WTC11 (cell line): Measurements from ENCODE around the gene ZBTB22. TPM values are rescaled to one million over a fixed set of nuclear protein-coding genes. Genes with fewer than 3 reads are reported as not detected.

ENCODE experiments used
- ATAC-seq: fragments of 200-7000 bp; cut with Tn5 transposase; 2 replicates; pipeline ENCODE4 v1.10.0; 2021; ENCODE audit warnings: mild to moderate bottlenecking, moderate library complexity
- CTCF ChIA-PET: fragments of 300-600 bp; sonication (Branson Sonifier 250); formaldehyde crosslinking; loops from one replicate; lab custom pipeline; 2021; ENCODE audit warnings: antibody characterized with exemption; lab: Charles Lee
- POLR2A ChIA-PET: fragments of 350-600 bp; sonication (Branson Sonifier 250); formaldehyde crosslinking; loops from one replicate; lab custom pipeline; 2021; ENCODE audit warnings: antibody characterized with exemption; lab: Charles Lee
- DNase-seq: peaks from one replicate; pipeline ENCODE4 v3.0.0; 2021; ENCODE audit warnings: low spot score
- H3K27ac Mint-ChIP-seq: 2 replicates; pipeline ENCODE4 v1.8.0; 2021; ENCODE audit warnings: mixed read lengths
- H3K27me3 Mint-ChIP-seq: 2 replicates; pipeline ENCODE4 v1.8.0; 2021; ENCODE audit warnings: low read depth, mild to moderate bottlenecking, moderate library complexity, mixed read lengths
- H3K36me3 Mint-ChIP-seq: 2 replicates; pipeline ENCODE4 v1.8.0; 2021; ENCODE audit warnings: mixed read lengths
- H3K4me1 Mint-ChIP-seq: 2 replicates; pipeline ENCODE4 v1.8.0; 2022; ENCODE audit warnings: mixed read lengths
- H3K4me3 Mint-ChIP-seq: 2 replicates; pipeline ENCODE4 v1.8.0; 2021; ENCODE audit warnings: mild to moderate bottlenecking, moderate library complexity, mixed read lengths
- H3K9me3 Mint-ChIP-seq: 2 replicates; pipeline ENCODE4 v1.8.0; 2021; ENCODE audit warnings: mixed read lengths
- ESRRA ChIP-seq: sonication (generic); formaldehyde crosslinking; IDR thresholded peaks from 2 replicates; pipeline ENCODE4 v1.8.1; 2022; ENCODE audit warnings: mild to moderate bottlenecking, missing genetic modification reagents, borderline replicate concordance
- MYBL2 ChIP-seq: sonication (generic); formaldehyde crosslinking; IDR thresholded peaks from 2 replicates; pipeline ENCODE4 v1.8.1; 2023; ENCODE audit warnings: mild to moderate bottlenecking, moderate library complexity, missing genetic modification reagents
- NFE2L1 ChIP-seq: sonication (generic); formaldehyde crosslinking; IDR thresholded peaks from 2 replicates; pipeline ENCODE4 v1.8.1; 2023; ENCODE audit warnings: missing genetic modification reagents
- NFYB ChIP-seq: sonication (generic); formaldehyde crosslinking; conservative IDR thresholded peaks from 2 replicates; pipeline ENCODE4 v1.8.0; 2022; ENCODE audit warnings: low read depth, missing genetic modification reagents
- RELA ChIP-seq: sonication (generic); formaldehyde crosslinking; IDR thresholded peaks from 2 replicates; pipeline ENCODE4 v1.8.1; 2022; ENCODE audit warnings: missing genetic modification reagents, mild to moderate bottlenecking, borderline replicate concordance
- TEAD1 ChIP-seq: sonication (generic); formaldehyde crosslinking; IDR thresholded peaks from 2 replicates; pipeline ENCODE4 v1.8.0; 2022; ENCODE audit warnings: mild to moderate bottlenecking, missing genetic modification reagents
- ZNF138 ChIP-seq: sonication (generic); formaldehyde crosslinking; conservative IDR thresholded peaks from 2 replicates; pipeline ENCODE4 v1.8.1; 2022; ENCODE audit warnings: mild to moderate bottlenecking, moderate library complexity, missing genetic modification reagents
- ZNF416 ChIP-seq: fragments of 250-450 bp; sonication (Bioruptor Pico); IDR thresholded peaks from 2 replicates; pipeline ENCODE4 v1.9.0; 2021; ENCODE audit warnings: mild to moderate bottlenecking, inconsistent platforms
- total RNA-seq: library from RNA; stranded (reverse); gene quantifications from 3 replicates; pipeline ENCODE4 v1.2.3, GENCODE V29; 2021
- TF ChIP-seq, protein P1 (sequence below): sonication (generic); formaldehyde crosslinking; IDR thresholded peaks from 2 replicates; pipeline ENCODE4 v1.8.0; 2023; ENCODE audit warnings: missing genetic modification reagents
- TF ChIP-seq, protein P2 (sequence below): sonication (generic); formaldehyde crosslinking; IDR thresholded peaks from 2 replicates; pipeline ENCODE4 v1.8.0; 2022; ENCODE audit warnings: mild to moderate bottlenecking, missing genetic modification reagents
- TF ChIP-seq, protein P3 (sequence below): sonication (generic); formaldehyde crosslinking; IDR thresholded peaks from 2 replicates; pipeline ENCODE4 v1.8.1; 2022; ENCODE audit warnings: mild to moderate bottlenecking, moderate library complexity, missing genetic modification reagents
- TF ChIP-seq, protein P4 (sequence below): sonication (generic); formaldehyde crosslinking; IDR thresholded peaks from 2 replicates; pipeline ENCODE4 v1.8.1; 2022; ENCODE audit warnings: mild to moderate bottlenecking, missing genetic modification reagents, moderate library complexity, borderline replicate concordance
- TF ChIP-seq, protein P5 (sequence below): fragments of 250-450 bp; sonication (Bioruptor Pico); IDR thresholded peaks from 2 replicates; pipeline ENCODE4 v1.8.0; 2021; ENCODE audit warnings: mild to moderate bottlenecking
- TF ChIP-seq, protein P6 (sequence below): sonication (generic); formaldehyde crosslinking; IDR thresholded peaks from 2 replicates; pipeline ENCODE4 v1.8.0; 2023; ENCODE audit warnings: mild to moderate bottlenecking, missing genetic modification reagents

The ZBTB22 gene
- total RNA-seq, 1 experiment from 2014 or later, result 11.6 TPM

DNA sequence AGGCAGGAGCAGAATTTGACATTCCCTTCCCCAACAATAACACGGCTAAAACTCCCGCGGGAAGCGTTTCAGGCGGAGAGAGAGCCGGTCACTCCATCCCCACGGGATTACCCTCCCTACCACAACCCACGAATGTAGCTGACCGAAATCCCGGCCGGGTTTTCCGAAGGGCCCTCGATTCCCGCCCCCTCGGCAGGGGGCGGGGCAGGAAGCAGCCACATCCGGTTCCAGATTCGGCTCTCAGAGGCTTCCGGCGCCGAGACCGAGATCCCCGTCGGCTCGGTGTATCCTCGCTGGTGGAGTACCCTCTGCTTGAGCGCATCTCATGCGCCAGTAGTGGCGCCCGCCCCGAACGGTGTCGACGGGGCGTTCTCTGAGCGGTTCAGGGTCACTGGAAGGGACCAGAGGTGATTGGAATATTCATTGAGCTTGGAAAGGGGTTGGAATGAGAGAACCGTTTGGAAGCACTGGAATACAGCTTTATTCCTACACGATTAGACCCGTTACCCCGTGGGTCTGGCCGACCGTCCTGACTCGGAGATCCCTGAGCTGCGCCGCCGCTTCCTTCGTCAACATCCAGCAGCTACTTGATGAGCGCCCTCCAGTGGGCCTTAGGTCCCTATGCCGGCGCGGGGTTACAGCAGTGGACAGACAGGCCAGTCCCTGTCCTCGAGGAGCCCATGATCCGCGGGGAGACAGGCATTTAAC is 18.2 kb downstream of the ZBTB22 start (continued):
- TF ChIP-seq, protein P1, sequence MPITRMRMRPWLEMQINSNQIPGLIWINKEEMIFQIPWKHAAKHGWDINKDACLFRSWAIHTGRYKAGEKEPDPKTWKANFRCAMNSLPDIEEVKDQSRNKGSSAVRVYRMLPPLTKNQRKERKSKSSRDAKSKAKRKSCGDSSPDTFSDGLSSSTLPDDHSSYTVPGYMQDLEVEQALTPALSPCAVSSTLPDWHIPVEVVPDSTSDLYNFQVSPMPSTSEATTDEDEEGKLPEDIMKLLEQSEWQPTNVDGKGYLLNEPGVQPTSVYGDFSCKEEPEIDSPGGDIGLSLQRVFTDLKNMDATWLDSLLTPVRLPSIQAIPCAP (CRISPR knock-in tag), result no peak
- TF ChIP-seq ZNF138 (CRISPR knock-in tag) (no peak), MYBL2 (CRISPR knock-in tag) (0 out of 2 replicates have a peak, but pooled peaks have one; percentile 52), NFYB (no peak), RELA (CRISPR knock-in tag) (peak; percentile 77; the same call in 1 of the 2 replicates), NFE2L1 (CRISPR knock-in tag) (no peak; the same call in 1 of the 2 replicates), ZNF416 (CRISPR knock-in tag) (no peak), ESRRA (peak; percentile 31; the same call in 1 of the 2 replicates)
- TF ChIP-seq, protein P2, sequence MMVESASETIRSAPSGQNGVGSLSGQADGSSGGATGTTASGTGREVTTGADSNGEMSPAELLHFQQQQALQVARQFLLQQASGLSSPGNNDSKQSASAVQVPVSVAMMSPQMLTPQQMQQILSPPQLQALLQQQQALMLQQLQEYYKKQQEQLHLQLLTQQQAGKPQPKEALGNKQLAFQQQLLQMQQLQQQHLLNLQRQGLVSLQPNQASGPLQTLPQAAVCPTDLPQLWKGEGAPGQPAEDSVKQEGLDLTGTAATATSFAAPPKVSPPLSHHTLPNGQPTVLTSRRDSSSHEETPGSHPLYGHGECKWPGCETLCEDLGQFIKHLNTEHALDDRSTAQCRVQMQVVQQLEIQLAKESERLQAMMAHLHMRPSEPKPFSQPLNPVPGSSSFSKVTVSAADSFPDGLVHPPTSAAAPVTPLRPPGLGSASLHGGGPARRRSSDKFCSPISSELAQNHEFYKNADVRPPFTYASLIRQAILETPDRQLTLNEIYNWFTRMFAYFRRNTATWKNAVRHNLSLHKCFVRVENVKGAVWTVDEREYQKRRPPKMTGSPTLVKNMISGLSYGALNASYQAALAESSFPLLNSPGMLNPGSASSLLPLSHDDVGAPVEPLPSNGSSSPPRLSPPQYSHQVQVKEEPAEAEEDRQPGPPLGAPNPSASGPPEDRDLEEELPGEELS (CRISPR knock-in tag), result 0 out of 2 replicates have a peak, but pooled peaks have one; percentile 69
- TF ChIP-seq, protein P3, sequence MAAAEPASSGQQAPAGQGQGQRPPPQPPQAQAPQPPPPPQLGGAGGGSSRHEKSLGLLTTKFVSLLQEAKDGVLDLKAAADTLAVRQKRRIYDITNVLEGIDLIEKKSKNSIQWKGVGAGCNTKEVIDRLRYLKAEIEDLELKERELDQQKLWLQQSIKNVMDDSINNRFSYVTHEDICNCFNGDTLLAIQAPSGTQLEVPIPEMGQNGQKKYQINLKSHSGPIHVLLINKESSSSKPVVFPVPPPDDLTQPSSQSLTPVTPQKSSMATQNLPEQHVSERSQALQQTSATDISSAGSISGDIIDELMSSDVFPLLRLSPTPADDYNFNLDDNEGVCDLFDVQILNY (CRISPR knock-in tag), result peak; percentile 39; the same call in 1 of the 2 replicates
- TF ChIP-seq, protein P4, sequence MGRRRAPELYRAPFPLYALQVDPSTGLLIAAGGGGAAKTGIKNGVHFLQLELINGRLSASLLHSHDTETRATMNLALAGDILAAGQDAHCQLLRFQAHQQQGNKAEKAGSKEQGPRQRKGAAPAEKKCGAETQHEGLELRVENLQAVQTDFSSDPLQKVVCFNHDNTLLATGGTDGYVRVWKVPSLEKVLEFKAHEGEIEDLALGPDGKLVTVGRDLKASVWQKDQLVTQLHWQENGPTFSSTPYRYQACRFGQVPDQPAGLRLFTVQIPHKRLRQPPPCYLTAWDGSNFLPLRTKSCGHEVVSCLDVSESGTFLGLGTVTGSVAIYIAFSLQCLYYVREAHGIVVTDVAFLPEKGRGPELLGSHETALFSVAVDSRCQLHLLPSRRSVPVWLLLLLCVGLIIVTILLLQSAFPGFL, result 0 out of 2 replicates have a peak, but pooled peaks have one; percentile 18
- TF ChIP-seq, protein P5, sequence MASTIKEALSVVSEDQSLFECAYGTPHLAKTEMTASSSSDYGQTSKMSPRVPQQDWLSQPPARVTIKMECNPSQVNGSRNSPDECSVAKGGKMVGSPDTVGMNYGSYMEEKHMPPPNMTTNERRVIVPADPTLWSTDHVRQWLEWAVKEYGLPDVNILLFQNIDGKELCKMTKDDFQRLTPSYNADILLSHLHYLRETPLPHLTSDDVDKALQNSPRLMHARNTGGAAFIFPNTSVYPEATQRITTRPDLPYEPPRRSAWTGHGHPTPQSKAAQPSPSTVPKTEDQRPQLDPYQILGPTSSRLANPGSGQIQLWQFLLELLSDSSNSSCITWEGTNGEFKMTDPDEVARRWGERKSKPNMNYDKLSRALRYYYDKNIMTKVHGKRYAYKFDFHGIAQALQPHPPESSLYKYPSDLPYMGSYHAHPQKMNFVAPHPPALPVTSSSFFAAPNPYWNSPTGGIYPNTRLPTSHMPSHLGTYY (CRISPR knock-in tag), result no peak

DNA sequence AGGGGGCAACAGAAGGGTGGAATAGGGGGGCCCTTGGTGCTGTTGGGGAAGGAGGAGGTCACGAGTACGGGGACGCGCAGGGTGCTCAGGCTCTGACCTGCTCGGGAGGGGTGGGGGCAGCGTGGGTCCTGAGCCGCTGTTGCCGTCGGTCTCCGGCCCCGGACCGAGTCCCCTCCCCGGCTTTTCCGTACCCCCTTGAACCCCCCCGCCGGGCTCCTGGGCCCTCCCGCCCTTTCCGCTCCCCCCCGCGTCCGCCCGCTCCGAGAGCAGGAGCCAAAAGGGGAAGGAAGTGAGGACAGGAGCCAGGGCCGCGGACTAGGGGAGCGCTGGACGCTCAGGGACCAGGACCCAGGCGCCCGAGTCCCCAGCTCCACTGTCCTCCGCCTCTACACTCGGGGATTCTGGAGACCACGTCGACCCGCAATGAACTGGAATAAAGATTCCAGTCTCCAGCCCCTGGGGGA is 18.7 kb downstream of the ZBTB22 start, which contains the start of gene RGL2:
RGL2 (minus strand) TSS at position 170 of the 464 bp plus-strand sequence. CDS start 332 bp downstream, outside the sequence.
- H3K27me3 Mint-ChIP-seq, result no peaks in the 10 kb centered on the region
- POLR2A ChIA-PET, result interaction anchor here (0.8 to 1.6 kb wide), 6 partner anchors 9 to 327 kb away, joined by 4 to 19 read pairs (median 6); partner anchors contain the start of genes B3GALT4, PFDN6, RPS18 and VPS52
- TF ChIP-seq TEAD1 (CRISPR knock-in tag) (no peak), ZNF138 (CRISPR knock-in tag) (no peak)
- TF ChIP-seq, protein P6, sequence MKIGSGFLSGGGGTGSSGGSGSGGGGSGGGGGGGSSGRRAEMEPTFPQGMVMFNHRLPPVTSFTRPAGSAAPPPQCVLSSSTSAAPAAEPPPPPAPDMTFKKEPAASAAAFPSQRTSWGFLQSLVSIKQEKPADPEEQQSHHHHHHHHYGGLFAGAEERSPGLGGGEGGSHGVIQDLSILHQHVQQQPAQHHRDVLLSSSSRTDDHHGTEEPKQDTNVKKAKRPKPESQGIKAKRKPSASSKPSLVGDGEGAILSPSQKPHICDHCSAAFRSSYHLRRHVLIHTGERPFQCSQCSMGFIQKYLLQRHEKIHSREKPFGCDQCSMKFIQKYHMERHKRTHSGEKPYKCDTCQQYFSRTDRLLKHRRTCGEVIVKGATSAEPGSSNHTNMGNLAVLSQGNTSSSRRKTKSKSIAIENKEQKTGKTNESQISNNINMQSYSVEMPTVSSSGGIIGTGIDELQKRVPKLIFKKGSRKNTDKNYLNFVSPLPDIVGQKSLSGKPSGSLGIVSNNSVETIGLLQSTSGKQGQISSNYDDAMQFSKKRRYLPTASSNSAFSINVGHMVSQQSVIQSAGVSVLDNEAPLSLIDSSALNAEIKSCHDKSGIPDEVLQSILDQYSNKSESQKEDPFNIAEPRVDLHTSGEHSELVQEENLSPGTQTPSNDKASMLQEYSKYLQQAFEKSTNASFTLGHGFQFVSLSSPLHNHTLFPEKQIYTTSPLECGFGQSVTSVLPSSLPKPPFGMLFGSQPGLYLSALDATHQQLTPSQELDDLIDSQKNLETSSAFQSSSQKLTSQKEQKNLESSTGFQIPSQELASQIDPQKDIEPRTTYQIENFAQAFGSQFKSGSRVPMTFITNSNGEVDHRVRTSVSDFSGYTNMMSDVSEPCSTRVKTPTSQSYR, result 0 out of 2 replicates have a peak, but pooled peaks have one; percentile 4
- peak; percentile 43 for DNase-seq
- H3K4me3 Mint-ChIP-seq, result peak within 1 kb of the TSS; percentile 99
- no peak for ATAC-seq
- H3K27ac Mint-ChIP-seq, result peak within 1 kb of the TSS; percentile 100
- CTCF ChIA-PET, result interaction anchor here (0.5 to 4.0 kb wide), 11 partner anchors 9 to 120 kb away, joined by 3 to 40 read pairs (median 5); partner anchors contain the start of genes B3GALT4, CUTA, PFDN6 and WDR46
- H3K36me3 Mint-ChIP-seq, result peaks cover 12% of the 10 kb centered on the region; the same call in 1 of the 2 replicates
- peaks cover 17% of the 10 kb centered on the region for H3K4me1 Mint-ChIP-seq
- H3K9me3 Mint-ChIP-seq, result no peaks in the 10 kb centered on the region
